Measurements from ENCODE around the gene CCSER2. TPM values are rescaled to one million over a fixed set of nuclear protein-coding genes. Genes with fewer than 3 reads are reported as not detected.
A peak's percentile ranks its signal among the peaks of the same experiment; 100 is the strongest.
"Not testable (repeated sequence)": the region's sequence is repeated elsewhere in the genome, so short reads cannot be mapped to it uniquely, and the experiment has no call there.

Gene CCSER2
- total RNA-seq, 2 experiments from 2014 or later: 92.7 to 98.0 TPM

GRCh38 chr10:84392181-84392580 is 63.8 kb downstream of the CCSER2 start:
- Mint-ChIP-seq H3K27me3 (no peaks in the 10 kb centered on the region), H3K4me1 (peaks cover 7% of the 10 kb centered on the region), H3K27ac (no peak overlapping the region), H3K9me3 (peaks cover 2% of the 10 kb centered on the region), H3K4me3 (no peak overlapping the region), H3K36me3 (peaks cover 44% of the 10 kb centered on the region)
- ATAC-seq (ENCODE audit: low read depth) (no peak), DNase-seq (no peak)
- POLR2A ChIA-PET: no interaction called here

GRCh38 chr10:84395581-84395980 is 67.2 kb downstream of the CCSER2 start:
- H3K4me1 Mint-ChIP-seq: peaks cover 10% of the 10 kb centered on the region
- POLR2A ChIA-PET: no interaction called here
- no peak for DNase-seq
- no peak for ATAC-seq (ENCODE audit: low read depth)
- H3K9me3 Mint-ChIP-seq: peaks cover 7% of the 10 kb centered on the region
- peaks cover 54% of the 10 kb centered on the region for H3K36me3 Mint-ChIP-seq
- no peaks in the 10 kb centered on the region for H3K27me3 Mint-ChIP-seq
- no peak overlapping the region for H3K4me3 Mint-ChIP-seq
- H3K27ac Mint-ChIP-seq: no peak overlapping the region

DNA sequence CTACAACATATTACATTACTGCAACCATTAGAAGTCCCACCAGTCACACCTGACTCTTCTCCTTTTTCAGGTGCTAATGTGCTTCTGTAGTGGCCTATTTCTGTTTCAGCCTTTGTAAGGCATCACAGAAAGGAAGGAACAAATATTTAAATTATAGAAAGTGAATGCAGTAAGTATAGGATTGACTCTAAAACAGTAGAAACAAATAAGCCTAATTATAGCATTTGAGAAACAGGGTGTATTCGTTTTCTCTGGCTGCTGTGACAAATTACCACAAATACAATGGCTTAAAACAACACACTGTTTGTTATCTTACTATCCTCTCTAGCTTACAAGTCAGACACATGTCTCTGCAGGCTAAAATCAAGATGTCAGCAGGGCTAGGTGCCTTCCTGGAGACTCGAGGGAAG is 69.4 kb downstream of the CCSER2 start:
- Mint-ChIP-seq H3K9me3 (peaks cover 7% of the 10 kb centered on the region), H3K36me3 (peaks cover 59% of the 10 kb centered on the region), H3K27me3 (no peaks in the 10 kb centered on the region), H3K4me3 (no peak overlapping the region), H3K27ac (no peak overlapping the region), H3K4me1 (peaks cover 11% of the 10 kb centered on the region)
- no peak for ATAC-seq (ENCODE audit: low read depth)
- DNase-seq: no peak
- POLR2A ChIA-PET: no interaction called here

GRCh38 chr10:84398696-84399095 is 70.3 kb downstream of the CCSER2 start:
- H3K36me3 Mint-ChIP-seq: peaks cover 64% of the 10 kb centered on the region
- peaks cover 10% of the 10 kb centered on the region for H3K4me1 Mint-ChIP-seq
- no peak for ATAC-seq (ENCODE audit: low read depth)
- no peaks in the 10 kb centered on the region for H3K27me3 Mint-ChIP-seq
- no peak overlapping the region for H3K27ac Mint-ChIP-seq
- POLR2A ChIA-PET: no interaction called here
- no peak for DNase-seq
- H3K9me3 Mint-ChIP-seq: peaks cover 7% of the 10 kb centered on the region
- no peak overlapping the region for H3K4me3 Mint-ChIP-seq

GRCh38 chr10:84401854-84402611 is 73.6 kb downstream of the CCSER2 start:
- H3K4me3 Mint-ChIP-seq: no peak overlapping the region
- no peak overlapping the region for H3K27ac Mint-ChIP-seq
- H3K9me3 Mint-ChIP-seq: peaks cover 5% of the 10 kb centered on the region
- H3K36me3 Mint-ChIP-seq: peaks cover 54% of the 10 kb centered on the region
- H3K27me3 Mint-ChIP-seq: no peaks in the 10 kb centered on the region
- no peak for DNase-seq
- POLR2A ChIA-PET: no interaction called here
- ATAC-seq (ENCODE audit: low read depth): no peak
- peaks cover 19% of the 10 kb centered on the region for H3K4me1 Mint-ChIP-seq

- no peak for DNase-seq
- H3K27me3 Mint-ChIP-seq: no peaks in the 10 kb centered on the region
- no peak overlapping the region for H3K27ac Mint-ChIP-seq
- ATAC-seq (ENCODE audit: low read depth): no peak
- H3K36me3 Mint-ChIP-seq: peaks cover 50% of the 10 kb centered on the region
- peaks cover 2% of the 10 kb centered on the region for H3K9me3 Mint-ChIP-seq
- peaks cover 21% of the 10 kb centered on the region for H3K4me1 Mint-ChIP-seq
- no peak overlapping the region for H3K4me3 Mint-ChIP-seq
- POLR2A ChIA-PET: no interaction called here
Observed at GRCh38 chr10:84404783-84405182, 76.4 kb downstream of the CCSER2 start.

DNA sequence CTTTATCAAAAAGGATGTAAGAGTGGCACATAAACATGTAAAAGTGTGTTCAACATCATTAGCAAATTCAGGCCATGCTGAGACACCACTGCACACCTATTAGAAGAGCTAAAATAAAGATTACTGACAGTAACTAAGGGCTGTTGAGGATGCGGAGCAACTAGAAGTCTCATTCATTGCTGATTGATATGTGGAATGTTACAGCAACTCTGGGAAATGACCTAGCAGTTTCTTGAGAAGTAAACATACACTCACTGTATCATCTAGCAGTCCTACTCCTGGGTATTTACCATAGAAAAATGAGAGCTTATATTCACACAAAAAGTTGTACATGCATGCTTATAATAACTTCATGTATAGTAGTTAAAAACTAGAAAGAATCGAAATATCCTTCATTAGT is 77.3 kb downstream of the CCSER2 start:
- ATAC-seq (ENCODE audit: low read depth): no peak
- peaks cover 21% of the 10 kb centered on the region for H3K4me1 Mint-ChIP-seq

GRCh38 chr10:84406561-84406960 is 78.2 kb downstream of the CCSER2 start:
- Mint-ChIP-seq H3K27ac (peak overlapping the region; percentile 6), H3K4me1 (peaks cover 21% of the 10 kb centered on the region), H3K9me3 (peaks cover 13% of the 10 kb centered on the region), H3K27me3 (no peaks in the 10 kb centered on the region), H3K36me3 (peaks cover 50% of the 10 kb centered on the region), H3K4me3 (peak overlapping the region; percentile 28)
- no peak for DNase-seq
- POLR2A ChIA-PET: no interaction called here
- no peak for ATAC-seq (ENCODE audit: low read depth)

More for the DNA sequence above, 77.3 kb downstream of the CCSER2 start:
- POLR2A ChIA-PET: no interaction called here
- no peak overlapping the region for H3K4me3 Mint-ChIP-seq
- no peak overlapping the region for H3K27ac Mint-ChIP-seq
- DNase-seq: no peak
- peaks cover 49% of the 10 kb centered on the region for H3K36me3 Mint-ChIP-seq
- peaks cover 7% of the 10 kb centered on the region for H3K9me3 Mint-ChIP-seq
- no peaks in the 10 kb centered on the region for H3K27me3 Mint-ChIP-seq

DNA sequence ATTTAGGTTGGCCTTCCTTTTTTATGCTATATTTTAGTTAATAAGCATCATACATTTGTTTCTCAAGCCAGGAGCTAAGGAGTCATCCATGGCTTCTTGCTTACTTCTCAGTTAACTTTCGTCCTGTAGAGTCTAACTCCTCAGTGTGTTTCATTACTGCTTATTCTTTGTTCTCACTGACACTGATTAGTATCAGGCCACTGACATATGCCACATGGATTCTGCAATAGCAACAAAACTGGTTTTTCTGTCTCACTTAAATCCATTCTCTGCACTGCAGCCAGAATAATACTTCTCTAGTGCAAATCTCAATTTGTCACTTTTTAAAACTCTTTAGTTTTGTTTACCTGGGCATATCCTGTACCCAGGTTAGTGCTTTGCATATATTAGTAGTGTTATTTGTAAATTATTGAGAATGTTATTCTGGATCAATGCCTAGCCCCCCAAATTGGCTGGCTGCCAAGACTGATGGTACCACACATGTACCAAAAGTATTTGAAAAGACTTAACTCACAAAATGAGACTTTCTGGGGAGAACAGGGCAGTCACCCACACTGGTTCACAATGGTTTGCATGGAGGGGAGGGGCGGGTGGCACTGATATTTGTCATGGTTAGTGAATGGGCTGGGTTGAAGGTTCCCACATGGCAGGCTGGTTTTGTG is 79.1 kb downstream of the CCSER2 start:
- H3K27ac Mint-ChIP-seq: no peak overlapping the region
- peaks cover 54% of the 10 kb centered on the region for H3K36me3 Mint-ChIP-seq
- DNase-seq (no peak), ATAC-seq (ENCODE audit: low read depth) (no peak)
- peaks cover 23% of the 10 kb centered on the region for H3K9me3 Mint-ChIP-seq
- no peaks in the 10 kb centered on the region for H3K27me3 Mint-ChIP-seq
- peaks cover 24% of the 10 kb centered on the region for H3K4me1 Mint-ChIP-seq
- POLR2A ChIA-PET: no interaction called here
- H3K4me3 Mint-ChIP-seq: peak overlapping the region; percentile 24

- H3K36me3 Mint-ChIP-seq: peaks cover 80% of the 10 kb centered on the region
- no peak overlapping the region for H3K27ac Mint-ChIP-seq
- no peak for ATAC-seq (ENCODE audit: low read depth)
- POLR2A ChIA-PET: no interaction called here
- peaks cover 11% of the 10 kb centered on the region for H3K4me1 Mint-ChIP-seq
- peaks cover 43% of the 10 kb centered on the region for H3K9me3 Mint-ChIP-seq
- no peak overlapping the region for H3K4me3 Mint-ChIP-seq
- no peaks in the 10 kb centered on the region for H3K27me3 Mint-ChIP-seq
- DNase-seq: no peak
Observed at GRCh38 chr10:84412482-84412881, 84.1 kb downstream of the CCSER2 start.

DNA sequence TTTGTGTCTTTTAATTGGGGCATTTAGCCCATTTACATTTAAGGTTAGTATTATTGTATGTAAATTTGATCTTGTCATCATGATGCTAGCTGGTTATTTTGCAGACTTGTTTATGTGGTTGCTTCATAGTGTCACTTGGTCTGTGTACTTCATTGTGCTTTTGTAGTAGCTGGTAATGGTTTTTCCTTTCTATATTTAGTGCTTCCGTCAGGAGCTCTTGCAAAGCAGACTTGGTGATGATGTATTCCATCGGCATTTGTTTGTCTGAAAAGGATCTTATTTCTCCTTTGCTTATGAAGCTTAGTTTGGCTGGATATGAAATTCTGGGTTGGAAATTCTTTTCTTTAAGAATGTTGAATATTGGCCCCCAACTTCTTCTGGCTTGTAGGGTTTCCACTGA is 85.7 kb downstream of the CCSER2 start:
- peaks cover 45% of the 10 kb centered on the region for H3K9me3 Mint-ChIP-seq
- ATAC-seq (ENCODE audit: low read depth); POLR2A ChIA-PET; H3K27ac Mint-ChIP-seq; H3K4me3 Mint-ChIP-seq; H3K27me3 Mint-ChIP-seq; DNase-seq: not testable (repeated sequence)
- peaks cover 11% of the 10 kb centered on the region for H3K4me1 Mint-ChIP-seq
- H3K36me3 Mint-ChIP-seq: peaks cover 84% of the 10 kb centered on the region

GRCh38 chr10:84415539-84416244 is 87.3 kb downstream of the CCSER2 start:
- Mint-ChIP-seq H3K4me3 (no peak overlapping the region), H3K36me3 (peaks cover 88% of the 10 kb centered on the region), H3K27me3 (no peaks in the 10 kb centered on the region), H3K4me1 (peaks cover 11% of the 10 kb centered on the region), H3K27ac (no peak overlapping the region), H3K9me3 (peaks cover 49% of the 10 kb centered on the region)
- ATAC-seq (ENCODE audit: low read depth) (no peak), DNase-seq (no peak)
- POLR2A ChIA-PET: no interaction called here

DNA sequence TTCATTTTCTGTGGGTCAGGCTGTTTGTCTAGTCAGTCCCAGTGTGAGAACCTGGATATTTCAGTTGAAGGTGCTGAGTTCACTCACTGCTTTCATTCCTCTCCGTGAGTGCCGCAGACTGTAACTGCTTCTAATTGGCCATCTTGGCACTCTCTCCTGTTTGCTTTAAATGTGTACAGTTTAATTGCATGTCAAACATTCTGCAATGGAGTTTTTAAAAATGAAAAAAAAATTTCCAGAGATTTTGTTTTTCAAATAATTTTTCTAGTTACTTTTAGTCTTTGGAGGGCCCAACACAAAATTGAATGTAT is 87.8 kb downstream of the CCSER2 start:
- H3K4me1 Mint-ChIP-seq: peaks cover 11% of the 10 kb centered on the region
- no peak overlapping the region for H3K27ac Mint-ChIP-seq
- no peak overlapping the region for H3K4me3 Mint-ChIP-seq
- H3K27me3 Mint-ChIP-seq: peaks cover 1% of the 10 kb centered on the region
- H3K9me3 Mint-ChIP-seq: peaks cover 49% of the 10 kb centered on the region
- DNase-seq: no peak
- POLR2A ChIA-PET: no interaction called here
- ATAC-seq (ENCODE audit: low read depth): no peak
- peaks cover 87% of the 10 kb centered on the region for H3K36me3 Mint-ChIP-seq

- H3K27me3 Mint-ChIP-seq: peaks cover 1% of the 10 kb centered on the region
- H3K27ac Mint-ChIP-seq: no peak overlapping the region
- POLR2A ChIA-PET: interaction anchor here (0.7 kb wide), 1 partner anchor 45 kb away, joined by 3 read pairs; no protein-coding TSS in a partner anchor
- no peak for DNase-seq
- H3K36me3 Mint-ChIP-seq: peaks cover 51% of the 10 kb centered on the region
- peaks cover 15% of the 10 kb centered on the region for H3K4me1 Mint-ChIP-seq
- H3K9me3 Mint-ChIP-seq: peaks cover 23% of the 10 kb centered on the region
- no peak for ATAC-seq (ENCODE audit: low read depth)
- no peak overlapping the region for H3K4me3 Mint-ChIP-seq
Observed at GRCh38 chr10:84423719-84424118, 95.3 kb downstream of the CCSER2 start.
